GM18498 (cell line): ENCODE measurements around the gene TMEM51.
A peak's percentile ranks its signal among the peaks of the same experiment; 100 is the strongest.

Experiments
- ATAC-seq: cut with Tn5 transposase; IDR thresholded peaks from one replicate; pipeline ENCODE4 v1.9.1; 2021; ENCODE audit warnings: mild to moderate bottlenecking, moderate library complexity; ENCODE audit not compliant: unreplicated experiment

TMEM51 gene

DNA sequence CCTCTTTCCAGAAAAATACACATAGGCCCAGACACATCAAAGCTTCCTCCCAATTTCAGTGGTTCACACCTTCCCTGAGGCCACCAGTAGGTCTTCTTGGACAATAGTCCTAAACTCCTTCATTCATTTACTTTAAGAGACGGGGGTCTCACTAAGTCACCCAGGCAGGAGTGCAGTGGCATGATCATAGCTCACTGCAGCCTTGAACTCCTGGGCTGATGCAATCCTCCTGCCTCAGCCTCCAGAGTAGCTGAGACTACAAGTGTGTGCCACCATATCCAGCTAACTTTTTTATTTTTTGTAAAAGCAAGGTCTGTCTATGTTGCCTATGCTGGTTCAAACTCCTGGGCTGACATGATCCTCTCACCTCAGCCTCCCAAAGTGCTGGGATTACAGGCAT is 85.2 kb downstream of the TMEM51 start:
- no peak for ATAC-seq

DNA sequence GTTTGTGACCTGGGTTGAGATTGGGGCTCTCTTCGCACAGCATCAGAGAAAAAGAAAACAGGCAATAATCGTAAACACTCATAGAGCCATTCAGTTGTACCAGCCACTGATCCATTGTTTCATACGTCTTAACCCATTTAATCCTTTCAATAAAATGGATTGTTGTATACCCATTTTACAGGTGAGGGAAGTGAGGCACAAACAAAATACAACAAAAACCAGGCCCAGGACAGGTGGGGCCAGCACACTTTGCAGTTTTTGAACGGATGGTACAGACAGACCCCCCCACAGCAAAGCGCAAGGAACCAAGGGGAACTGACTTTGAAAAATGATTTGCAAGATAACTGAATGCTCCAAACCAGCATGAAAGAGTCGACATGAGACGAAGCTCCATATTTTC is 89.2 kb downstream of the TMEM51 start:
- ATAC-seq, result no peak

DNA sequence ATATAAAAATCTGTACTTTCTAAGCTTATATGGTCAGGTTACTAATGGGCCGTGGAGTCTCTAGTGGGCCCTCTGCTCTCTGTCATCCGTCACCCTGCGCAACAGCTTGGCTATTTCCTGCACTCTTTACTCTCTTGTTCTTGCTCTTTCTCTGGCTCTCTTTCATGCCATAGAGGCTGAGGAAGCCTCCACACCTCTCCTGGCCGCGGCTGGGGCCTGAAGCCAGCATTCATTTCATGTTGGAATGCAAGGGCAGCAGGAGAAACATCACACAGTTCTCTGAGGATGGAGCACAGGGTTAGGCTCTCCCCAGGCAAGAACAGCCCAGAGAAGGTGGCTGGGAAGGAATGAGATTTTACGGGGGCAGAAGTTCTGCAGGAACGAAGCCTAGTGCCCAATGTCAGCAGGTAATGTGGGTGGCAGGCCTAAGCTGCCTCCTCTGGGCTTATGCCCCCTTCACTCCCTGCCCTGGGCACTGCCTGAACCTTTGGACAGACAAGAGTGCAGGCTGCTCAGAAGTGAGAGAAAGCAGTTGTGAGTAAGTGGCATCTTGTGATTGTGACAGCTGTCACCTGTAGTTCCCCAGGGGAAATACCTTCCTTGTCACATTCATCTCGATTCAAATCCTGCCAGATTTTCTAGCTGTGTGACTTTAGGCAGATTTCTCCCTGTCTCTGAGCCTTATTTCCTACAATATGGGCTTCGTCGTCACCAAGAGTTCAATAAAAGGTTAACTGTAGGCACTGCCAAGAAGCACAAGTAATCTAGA is 89.9 kb downstream of the TMEM51 start:
- ATAC-seq, result no peak

DNA sequence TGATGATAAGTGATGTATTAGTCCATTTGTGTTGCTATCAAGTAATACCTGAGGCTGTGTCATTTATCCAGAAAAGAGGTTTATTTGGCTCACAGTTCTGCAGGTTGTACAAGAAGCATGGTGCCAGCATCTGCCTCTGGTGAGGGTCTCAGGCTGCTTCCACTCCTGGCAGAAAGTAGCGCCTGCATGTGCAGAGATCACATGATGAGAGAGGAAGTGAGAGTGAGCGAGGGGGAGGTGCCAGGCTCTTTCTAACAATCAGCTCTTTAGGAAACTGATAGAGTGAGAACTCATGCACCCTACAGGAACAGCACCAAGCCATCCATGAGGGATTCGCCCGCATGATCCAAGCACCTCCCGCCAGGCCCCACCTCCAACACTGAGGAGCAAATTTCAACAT is 91.3 kb downstream of the TMEM51 start:
- ATAC-seq, result no peak

DNA sequence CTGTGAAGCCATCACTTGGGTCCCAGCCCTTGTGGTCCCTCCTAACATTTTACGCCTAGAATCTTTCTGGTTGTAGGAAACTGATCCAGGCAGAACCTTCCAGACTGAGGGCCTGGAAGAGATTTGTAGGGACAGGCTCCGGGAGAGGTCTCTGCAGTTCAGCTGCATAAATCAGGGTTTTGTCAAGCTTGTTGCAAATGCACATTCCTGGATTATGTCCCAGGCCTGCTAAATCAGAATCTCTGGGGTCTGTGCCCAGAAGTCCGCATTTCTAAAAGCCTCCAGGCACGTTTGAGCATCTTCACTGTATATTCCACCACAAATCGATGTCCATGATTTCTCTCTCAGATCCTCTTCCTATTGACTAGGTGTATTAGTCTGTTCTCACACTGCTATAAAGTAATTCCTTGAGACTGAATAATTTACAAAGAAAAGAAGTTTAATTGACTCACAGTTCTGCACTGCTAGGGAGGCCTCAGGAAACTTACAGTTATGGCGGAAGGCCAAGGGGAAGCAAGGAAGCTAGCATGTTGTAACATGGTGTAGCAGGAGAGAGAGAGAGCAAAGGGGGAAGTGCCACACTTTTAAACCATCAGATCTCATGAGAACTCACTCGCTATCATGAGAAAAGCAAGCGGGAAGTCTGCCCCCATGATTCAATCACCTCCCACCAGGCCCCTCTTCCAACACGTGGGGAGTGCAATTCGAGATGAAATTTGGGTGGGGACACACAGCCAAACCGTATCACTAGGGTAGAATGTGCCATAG is 92.2 kb downstream of the TMEM51 start:
- ATAC-seq, result no peak

DNA sequence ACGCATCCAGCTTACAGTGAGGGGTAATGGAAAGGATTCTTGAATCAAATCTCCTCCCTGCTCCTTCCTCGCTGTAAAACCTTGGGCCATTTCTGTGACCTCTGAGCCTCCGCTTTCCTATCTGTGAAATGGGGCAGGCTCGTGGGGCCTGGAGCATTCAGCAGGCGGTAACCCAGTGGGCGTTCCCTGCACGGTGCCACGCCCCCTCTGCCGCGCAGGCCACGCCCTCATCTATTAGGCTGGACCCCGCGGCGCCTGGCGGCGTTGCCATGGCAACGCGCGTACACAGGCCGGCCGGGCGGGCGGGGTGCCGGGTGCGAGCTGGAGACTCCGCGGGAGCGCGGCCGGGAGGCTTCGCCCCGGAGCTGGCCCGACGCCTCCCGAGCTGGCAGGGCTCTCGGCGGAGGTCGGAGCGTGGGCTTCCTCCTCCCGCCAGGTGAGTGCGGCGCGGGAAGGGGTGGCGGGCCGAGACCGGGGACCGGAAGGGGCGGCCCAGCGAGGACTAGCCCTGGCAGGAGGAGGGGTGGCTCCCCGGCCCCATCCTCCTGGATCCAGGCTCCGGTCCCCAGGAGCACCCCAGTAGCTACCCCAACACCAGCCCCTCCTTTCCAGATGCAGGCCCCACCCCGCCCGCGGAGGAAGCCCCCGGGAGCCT is 93.5 kb downstream of the TMEM51 start, which contains the start of gene FHAD1:
FHAD1 (plus strand) TSS at position 264 of the 655 bp plus-strand sequence. CDS start 4,562 bp downstream, outside the sequence.
- ATAC-seq, result peak; percentile 58

DNA sequence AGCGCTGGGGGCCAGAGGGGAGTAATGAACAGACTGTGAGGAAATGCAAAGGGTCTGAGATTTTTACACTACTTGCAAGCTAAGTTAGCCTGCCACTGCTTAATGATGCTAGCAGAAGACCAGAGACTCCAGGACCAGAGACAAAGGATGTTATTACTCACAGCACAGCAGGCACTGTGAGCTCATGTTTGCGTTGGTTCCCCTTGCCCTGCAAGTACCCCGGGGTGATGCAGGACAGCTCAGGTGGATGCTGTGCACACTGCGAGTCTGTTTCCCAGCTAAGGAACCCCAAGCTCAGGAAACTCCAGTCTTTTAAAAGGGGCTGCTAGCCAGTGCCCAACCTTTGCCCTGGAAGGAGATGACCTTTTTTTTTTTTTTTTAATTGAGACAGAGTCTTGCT is 94.7 kb downstream of the TMEM51 start:
- no peak for ATAC-seq

DNA sequence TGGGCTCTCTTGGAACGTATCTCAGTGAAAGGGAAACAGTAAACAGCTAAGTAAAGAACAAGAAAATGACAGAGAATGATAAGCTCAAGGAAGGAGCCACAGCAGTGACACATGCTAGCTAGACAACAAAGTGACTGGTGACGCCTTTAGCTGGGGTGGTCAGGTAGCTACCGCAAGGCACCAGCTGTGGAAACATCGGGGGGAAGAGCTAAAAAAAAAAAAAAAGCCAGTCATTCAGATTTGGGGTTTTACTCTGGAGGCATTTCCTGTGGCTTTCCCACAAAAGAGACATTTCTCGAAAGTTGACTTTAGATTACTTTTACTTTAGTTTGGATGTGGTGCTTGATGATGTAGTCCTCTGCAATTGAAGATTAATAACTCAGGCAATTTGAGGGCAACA is 95.5 kb downstream of the TMEM51 start:
- ATAC-seq, result peak; percentile 47

DNA sequence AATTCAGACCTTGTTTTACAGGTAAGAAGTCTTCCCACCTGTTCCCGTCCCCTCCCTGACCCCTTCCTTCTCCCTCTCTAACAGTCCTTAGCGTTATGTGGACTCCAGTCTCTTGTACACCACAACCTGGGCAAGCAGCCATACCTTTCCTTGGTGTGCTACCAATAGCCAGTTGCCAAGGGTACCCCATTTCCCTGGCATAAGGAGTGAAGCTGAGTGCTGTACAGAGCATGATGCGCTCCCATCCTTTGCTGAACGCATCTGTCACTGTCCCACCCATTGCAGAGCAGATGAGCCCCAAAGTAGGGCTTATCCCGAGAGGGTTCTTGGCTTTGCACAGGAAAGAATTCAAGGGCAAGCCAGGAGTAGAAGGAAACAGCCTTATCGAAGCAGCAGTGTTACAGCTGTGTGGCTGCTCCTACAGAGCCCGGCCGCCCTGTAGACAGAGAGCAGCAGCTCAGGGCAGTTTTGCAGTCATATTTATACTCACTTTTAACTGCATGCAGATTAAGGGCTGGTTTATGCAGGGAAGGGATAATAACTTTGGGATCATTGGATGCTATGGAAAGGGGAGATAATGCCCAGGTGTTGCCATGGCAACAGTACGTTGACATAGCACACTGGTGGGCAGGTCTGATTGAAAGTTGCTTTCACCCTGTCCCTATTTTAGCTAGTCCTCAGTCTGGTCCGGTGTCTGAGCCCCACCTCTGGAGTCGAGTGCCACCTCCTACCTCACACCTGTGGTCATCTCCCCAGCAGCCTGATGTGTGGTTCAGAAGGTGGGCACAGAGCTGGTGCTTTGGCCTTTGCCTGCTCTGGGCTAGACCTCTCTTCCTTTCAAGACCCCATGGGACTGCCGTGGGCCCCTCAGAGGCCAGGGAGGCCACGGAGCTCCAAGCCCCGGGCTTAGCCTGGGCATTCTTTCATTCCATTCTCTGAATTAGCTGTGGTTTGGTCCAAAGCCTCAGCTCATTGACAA is 98.6 kb downstream of the TMEM51 start:
- no peak for ATAC-seq

DNA sequence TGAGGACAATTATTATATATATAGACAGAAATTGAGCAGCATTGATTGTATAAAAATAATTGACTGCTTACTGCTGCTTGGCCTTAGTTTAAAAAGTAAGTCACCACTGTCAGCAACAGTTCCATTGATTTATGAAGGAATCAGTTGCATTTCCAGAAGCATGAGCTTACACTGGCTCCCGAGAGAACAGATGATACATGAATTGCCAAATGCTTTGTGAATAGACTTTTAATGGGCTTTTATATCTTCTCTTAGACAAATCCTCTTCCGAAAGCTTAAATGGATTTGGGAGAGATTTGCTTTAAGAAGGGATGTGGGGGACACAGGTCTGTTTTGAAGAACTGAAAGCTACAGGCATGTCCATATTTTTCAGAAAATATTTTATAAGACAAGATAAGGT is 101.0 kb downstream of the TMEM51 start:
- no peak for ATAC-seq

DNA sequence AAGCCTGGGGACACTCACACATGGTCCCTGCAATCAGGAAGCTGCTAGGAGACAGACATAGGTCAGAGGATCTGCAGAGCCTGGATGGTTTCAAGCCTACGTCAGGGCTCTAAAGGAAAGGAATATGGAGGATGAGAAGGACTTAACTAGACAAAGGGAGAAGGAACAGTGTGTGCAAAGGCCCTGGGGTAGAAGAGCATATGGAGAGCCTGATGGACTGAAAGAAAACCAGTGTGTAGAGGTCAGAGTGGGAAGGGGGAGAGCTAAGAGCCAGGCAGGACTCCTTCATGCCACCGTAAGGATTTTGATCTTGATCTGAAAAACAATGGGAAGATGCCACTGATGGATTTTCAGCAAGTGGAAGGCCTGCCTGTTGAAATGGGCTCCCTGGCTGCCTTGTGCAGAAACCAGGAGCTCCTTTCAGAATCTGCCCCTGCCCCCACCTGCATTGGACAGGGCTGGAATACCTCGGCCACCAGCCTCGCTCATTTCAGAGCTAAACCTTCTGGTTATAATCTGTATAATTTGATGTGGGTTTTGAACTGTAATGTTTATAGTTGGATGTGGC is 102.1 kb downstream of the TMEM51 start:
- ATAC-seq, result no peak

DNA sequence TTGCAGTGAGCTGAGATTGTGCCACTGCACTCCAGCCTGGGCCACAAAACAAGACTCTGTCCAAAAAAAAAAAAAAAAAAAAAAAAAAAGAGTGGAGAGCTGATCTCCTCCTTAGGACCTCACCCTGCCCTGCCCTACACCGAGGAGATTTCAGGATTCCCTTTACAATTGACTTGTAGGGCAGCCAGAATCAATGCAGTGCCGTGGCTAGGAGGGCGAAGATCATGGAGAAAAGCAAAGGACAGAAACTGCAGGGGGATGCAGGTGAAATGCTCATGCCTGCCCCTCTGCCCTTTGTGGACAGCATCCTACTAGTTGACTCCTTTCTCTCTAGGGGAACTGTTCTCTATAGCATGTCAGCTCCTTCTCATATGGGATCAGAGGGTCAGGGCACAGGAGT is 103.0 kb downstream of the TMEM51 start:
- no peak for ATAC-seq

DNA sequence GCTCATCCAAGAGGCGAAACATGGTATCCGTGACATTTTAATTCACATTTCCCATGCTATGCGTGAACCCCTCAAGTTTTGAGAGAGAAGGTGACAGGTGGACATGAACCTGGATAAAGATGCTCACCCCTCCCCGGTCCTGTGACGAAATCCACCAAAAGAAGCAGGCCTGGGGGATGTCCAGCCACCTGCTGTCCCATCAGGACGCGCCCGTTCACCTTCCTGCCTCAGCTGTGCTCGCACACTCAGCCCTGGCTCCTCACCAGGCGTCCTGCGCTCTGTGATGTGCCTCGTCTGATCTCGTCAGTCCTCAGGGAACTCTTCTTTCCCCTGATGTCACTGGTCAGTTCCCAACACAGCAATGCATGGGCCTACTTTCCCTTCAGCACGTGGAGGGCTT is 103.8 kb downstream of the TMEM51 start:
- no peak for ATAC-seq

DNA sequence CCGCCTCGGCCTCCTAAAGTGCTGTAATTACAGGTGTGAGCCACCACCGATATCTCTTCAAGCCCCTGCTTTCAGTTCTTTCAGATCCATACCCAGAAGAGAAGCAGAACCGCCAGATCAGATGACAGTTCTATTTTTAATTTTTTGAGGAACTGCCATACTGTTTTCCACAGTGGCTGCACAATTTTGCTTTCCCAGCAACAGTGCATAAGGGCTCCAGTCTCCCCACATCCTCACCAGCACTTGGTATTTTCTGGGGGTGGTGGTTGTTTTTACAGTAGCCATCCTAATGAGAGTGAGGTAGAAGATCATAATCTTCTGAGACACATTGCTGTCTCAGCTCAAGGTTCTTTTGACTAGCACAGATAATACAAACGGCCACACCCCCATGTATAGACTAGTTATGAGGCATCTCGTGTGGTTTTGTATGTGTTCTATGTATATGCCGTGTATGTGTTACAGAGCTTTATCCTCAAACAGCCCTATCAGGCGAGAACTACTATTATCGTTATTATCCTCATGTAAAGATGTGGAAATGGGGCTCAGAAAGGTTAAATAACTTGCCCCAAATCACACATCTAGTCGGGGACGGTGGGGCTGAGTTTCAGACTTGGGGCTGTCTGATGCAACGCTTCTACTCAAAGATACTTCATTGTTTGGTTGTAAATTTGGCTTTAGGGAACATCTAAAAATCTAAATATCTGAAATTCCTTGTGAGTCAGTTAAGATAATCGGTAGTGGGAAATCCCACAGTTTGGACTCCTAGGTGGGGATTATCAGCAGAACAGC is 105.5 kb downstream of the TMEM51 start:
- no peak for ATAC-seq

DNA sequence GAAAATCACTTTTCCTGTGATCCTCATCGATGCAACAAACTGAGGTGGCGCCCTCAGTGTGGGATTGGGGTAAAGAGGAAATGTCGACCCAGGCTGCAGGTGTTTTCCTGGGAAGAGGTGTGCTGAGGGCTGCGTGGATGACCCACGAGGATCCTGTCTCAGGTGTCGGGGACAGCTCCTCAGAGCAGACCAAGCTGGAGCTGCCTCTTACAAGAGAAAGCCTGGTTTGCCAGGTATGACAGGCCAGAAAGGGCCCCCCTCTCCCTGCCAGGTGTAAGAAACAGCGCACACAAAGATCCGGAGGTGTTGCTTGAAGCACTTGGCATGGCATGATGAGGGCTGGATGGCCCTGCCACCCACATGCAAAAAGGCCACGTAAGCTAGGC is 106.1 kb downstream of the TMEM51 start:
- no peak for ATAC-seq

DNA sequence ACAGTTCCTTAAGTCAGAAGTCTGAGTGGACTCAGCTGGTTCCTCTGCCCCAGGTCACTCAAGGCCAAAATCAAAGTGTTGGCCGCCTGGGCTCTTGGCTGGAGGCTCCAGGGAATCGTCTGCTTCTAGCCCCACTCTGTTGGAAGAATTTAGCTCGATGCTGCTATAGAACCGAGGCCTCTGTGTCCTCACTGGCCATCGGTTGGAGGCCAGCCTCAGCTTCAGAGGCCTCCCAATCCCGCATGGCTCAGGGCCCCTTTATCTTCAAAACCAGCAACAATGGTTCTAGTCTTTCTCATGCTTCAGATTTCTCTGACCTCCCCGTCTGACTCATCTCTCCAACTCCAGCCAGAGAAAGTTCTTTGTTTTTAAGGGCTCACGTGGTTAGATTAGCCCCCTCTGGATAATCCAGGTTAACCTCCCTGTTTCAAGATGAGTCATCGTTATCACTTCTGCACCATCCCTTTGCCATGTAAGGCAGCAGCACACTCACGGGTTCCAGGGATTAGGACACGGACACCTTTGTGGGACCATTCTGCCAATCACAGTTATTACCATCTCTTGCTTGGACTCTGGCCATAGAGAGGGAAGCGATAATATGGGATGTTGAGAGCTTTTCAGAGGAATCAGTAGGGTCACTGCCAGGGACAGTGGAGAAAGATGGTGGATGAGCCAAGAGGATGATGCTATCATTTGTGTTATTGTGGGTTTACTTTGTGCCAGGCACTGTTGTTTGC is 107.0 kb downstream of the TMEM51 start:
- no peak for ATAC-seq

DNA sequence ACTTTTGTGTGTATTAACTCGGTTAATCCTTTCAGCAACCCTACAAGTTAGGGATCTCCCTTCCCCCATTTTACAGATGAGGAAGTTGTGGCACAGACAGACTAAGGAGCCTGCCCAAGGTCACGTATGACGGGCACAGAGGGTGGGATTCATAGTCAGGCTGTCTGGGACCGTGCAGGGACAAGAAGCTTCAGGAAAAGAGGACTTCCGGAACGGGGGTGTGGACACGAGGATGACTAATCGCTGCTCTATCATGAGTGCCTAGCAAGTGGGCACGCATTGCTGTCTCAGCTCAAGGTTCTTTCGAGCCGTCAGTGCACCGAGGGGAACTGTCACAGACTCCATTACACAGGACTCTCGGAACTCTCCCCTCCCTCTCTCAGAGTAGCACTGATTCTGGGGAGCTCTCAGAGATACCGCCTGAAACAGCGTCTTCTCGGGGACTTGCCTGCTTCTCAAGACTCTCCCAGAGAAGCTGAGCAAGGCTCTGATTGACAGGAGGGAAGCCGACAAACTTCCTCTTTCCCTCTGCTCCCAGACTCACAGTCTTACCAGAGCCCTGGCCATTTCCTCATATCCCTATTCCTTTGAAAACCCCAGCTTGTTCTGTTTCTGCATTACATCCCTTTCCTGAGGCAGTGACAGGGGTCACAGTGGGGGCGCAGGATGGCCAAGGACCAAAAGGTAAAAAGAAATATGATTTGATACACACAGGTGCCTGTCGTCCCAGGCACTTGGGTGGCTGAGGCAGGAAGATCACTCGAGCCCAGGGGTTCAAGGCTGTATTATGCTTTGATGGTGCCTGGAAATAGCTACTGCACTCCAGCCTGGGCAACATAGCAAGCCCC is 107.8 kb downstream of the TMEM51 start:
- peak; percentile 50 for ATAC-seq

DNA sequence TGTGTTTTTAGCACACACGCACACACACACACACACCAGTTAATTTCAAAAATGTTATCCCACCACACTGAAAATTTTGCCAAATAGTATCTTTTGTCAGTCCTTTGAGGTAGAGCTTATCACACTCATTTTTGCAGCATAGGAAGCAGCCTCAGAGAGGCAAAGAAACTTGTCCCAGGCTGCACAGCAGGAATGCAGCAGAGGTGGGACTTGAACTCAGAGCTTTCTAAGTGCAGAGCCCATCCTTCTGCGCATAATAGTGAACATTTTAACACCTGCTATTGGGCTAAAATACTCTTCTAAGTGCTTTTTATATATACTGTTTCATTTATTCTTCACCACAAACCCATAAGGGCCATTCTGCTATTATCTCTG is 108.4 kb downstream of the TMEM51 start:
- no peak for ATAC-seq
